HTERT RPE-1 (cell line): ENCODE measurements around the gene SCIMP.
"Not testable (repeated sequence)": the region's sequence is repeated elsewhere in the genome, so short reads cannot be mapped to it uniquely, and the experiment has no call there.

Experiments
- in situ Hi-C: fragments of 300-500 bp; cut with MboI; formaldehyde crosslinking; loops from 4 replicates; pipeline ENCODE4 v1.14.3; 2020; ENCODE audit warnings: low sequenced_read_pairs

Gene SCIMP

GRCh38 chr17:5191541-5192417 is 42.9 kb downstream of the SCIMP start, which contains the start of gene ZNF594:
Gene ZNF594 (minus strand): TSS chr17:5191868. CDS start chr17:5184256, 7,612 bp downstream.
- in situ Hi-C loops = no loop called here

GRCh38 chr17:5184288-5184687 is 50.4 kb downstream of the SCIMP start:
- in situ Hi-C loops = no loop called here

GRCh38 chr17:5183410-5183793 is 51.3 kb downstream of the SCIMP start:
- in situ Hi-C loops = no loop called here

- in situ Hi-C loops = no loop called here
These were observed 51.9 kb downstream of the SCIMP start for GRCh38 chr17:5182597-5183409.

GRCh38 chr17:5181509-5182305 is 53.0 kb downstream of the SCIMP start:
- in situ Hi-C loops = no loop called here

- in situ Hi-C loops = no loop called here
These were observed 55.7 kb downstream of the SCIMP start for GRCh38 chr17:5179003-5179402.

- in situ Hi-C loops = not testable (repeated sequence)
These were observed 59.6 kb downstream of the SCIMP start for GRCh38 chr17:5175027-5175426.

- in situ Hi-C loops = not testable (repeated sequence)
These were observed 68.7 kb downstream of the SCIMP start for GRCh38 chr17:5165791-5166564.

- in situ Hi-C loops = no loop called here
These were observed 70.2 kb downstream of the SCIMP start for GRCh38 chr17:5164436-5164835.

- in situ Hi-C loops = not testable (repeated sequence)
These were observed 72.9 kb downstream of the SCIMP start for GRCh38 chr17:5161793-5162192.

- in situ Hi-C loops = not testable (repeated sequence)
These were observed 74.0 kb downstream of the SCIMP start for GRCh38 chr17:5160702-5161101.
